Measurements from ENCODE around the gene RAB8A.

The RAB8A gene

GRCh38 chr19:16111160-16111908 lies at the start of gene RAB8A:
TSS of gene RAB8A (plus strand) at chr19:16111889. CDS start at chr19:16111902, 13 bp downstream.
- Histone ChIP-seq H2AFZ (ENCODE audit: low read depth) (peak within 1 kb of the TSS; percentile 89), H3K27me3 (ENCODE audit: insufficient read depth, low read depth) (no peaks in the 10 kb centered on the region), H3K27ac (peak within 1 kb of the TSS; percentile 60), H4K20me1 (ENCODE audit: insufficient read depth) (no peaks in the 10 kb centered on the region), H3K4me3 (IDR thresholded peaks at IDR 0.05; ENCODE audit: insufficient read depth, low read depth, low read length) (no peak within 1 kb of the TSS), H3K4me2 (peak within 1 kb of the TSS; percentile 76), H3K4me1 (ENCODE audit: low read depth, poor library complexity, severe bottlenecking) (peaks cover 39% of the 10 kb centered on the region), H3K79me2 (ENCODE audit: insufficient read depth, low read depth) (peaks cover 46% of the 10 kb centered on the region), H3K9ac (peak within 1 kb of the TSS; percentile 79), H3K36me3 (ENCODE audit: insufficient read depth) (no peaks in the 10 kb centered on the region)
- peak; percentile 72 for TF ChIP-seq CTCF (conservative IDR thresholded peaks at IDR 0.05; ENCODE audit: low read depth, low read length)

- Histone ChIP-seq H3K4me3 (IDR thresholded peaks at IDR 0.05; ENCODE audit: insufficient read depth, low read depth, low read length) (no peak overlapping the region), H3K4me2 (no peak overlapping the region), H3K36me3 (ENCODE audit: insufficient read depth) (no peaks in the 10 kb centered on the region), H3K79me2 (ENCODE audit: insufficient read depth, low read depth) (no peaks in the 10 kb centered on the region), H3K27me3 (ENCODE audit: insufficient read depth, low read depth) (peaks cover 8% of the 10 kb centered on the region), H3K9ac (no peak overlapping the region), H4K20me1 (ENCODE audit: insufficient read depth) (no peaks in the 10 kb centered on the region), H3K4me1 (ENCODE audit: low read depth, poor library complexity, severe bottlenecking) (no peaks in the 10 kb centered on the region), H2AFZ (ENCODE audit: low read depth) (no peak overlapping the region), H3K27ac (no peak overlapping the region)
- no peak for TF ChIP-seq CTCF (conservative IDR thresholded peaks at IDR 0.05; ENCODE audit: low read depth, low read length)
These were observed 49.7 kb upstream of the RAB8A start for GRCh38 chr19:16061943-16062342.

DNA sequence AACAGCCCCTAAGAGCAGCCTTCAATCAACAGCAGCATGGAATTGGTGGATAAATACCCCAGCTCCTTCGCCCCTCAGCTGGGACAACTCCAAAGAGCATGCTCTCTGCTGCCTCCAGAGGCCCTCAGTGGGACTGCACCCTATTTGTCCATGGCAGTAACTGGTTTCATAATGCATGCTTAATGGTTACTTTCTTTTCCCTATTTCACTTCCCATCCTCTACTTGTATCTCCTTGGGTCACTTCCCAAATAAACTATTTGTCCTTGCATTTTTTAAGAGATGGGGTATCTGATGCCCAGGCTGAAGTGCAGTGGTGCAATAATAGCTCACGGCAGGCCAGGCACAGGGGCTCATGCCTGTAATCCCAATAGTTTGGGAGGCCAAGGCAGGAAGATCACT lies 48.9 kb upstream of the RAB8A start:
- Histone ChIP-seq H3K4me1 (ENCODE audit: low read depth, poor library complexity, severe bottlenecking) (no peaks in the 10 kb centered on the region), H3K27ac (no peak overlapping the region), H2AFZ (ENCODE audit: low read depth) (no peak overlapping the region), H3K9ac (no peak overlapping the region), H3K4me3 (IDR thresholded peaks at IDR 0.05; ENCODE audit: insufficient read depth, low read depth, low read length) (no peak overlapping the region), H3K79me2 (ENCODE audit: insufficient read depth, low read depth) (no peaks in the 10 kb centered on the region), H3K4me2 (no peak overlapping the region), H3K27me3 (ENCODE audit: insufficient read depth, low read depth) (peaks cover 4% of the 10 kb centered on the region; the same call in 1 of the 2 replicates), H3K36me3 (ENCODE audit: insufficient read depth) (no peaks in the 10 kb centered on the region), H4K20me1 (ENCODE audit: insufficient read depth) (no peaks in the 10 kb centered on the region)
- TF ChIP-seq CTCF (conservative IDR thresholded peaks at IDR 0.05; ENCODE audit: low read depth, low read length): peak; percentile 93

- TF ChIP-seq CTCF (conservative IDR thresholded peaks at IDR 0.05; ENCODE audit: low read depth, low read length): no peak
- Histone ChIP-seq H3K27me3 (ENCODE audit: insufficient read depth, low read depth) (no peaks in the 10 kb centered on the region; the same call in 1 of the 2 replicates), H3K9ac (no peak overlapping the region), H2AFZ (ENCODE audit: low read depth) (no peak overlapping the region), H4K20me1 (ENCODE audit: insufficient read depth) (no peaks in the 10 kb centered on the region), H3K4me3 (IDR thresholded peaks at IDR 0.05; ENCODE audit: insufficient read depth, low read depth, low read length) (no peak overlapping the region), H3K36me3 (ENCODE audit: insufficient read depth) (no peaks in the 10 kb centered on the region), H3K4me2 (no peak overlapping the region), H3K4me1 (ENCODE audit: low read depth, poor library complexity, severe bottlenecking) (no peaks in the 10 kb centered on the region), H3K27ac (no peak overlapping the region), H3K79me2 (ENCODE audit: insufficient read depth, low read depth) (no peaks in the 10 kb centered on the region)
These were observed 47.3 kb upstream of the RAB8A start for GRCh38 chr19:16064209-16064889.

Data from KMS-11 (cell line).